Panc1 (cell line): ENCODE measurements around the gene RSRP1. TPM values are rescaled to one million over a fixed set of nuclear protein-coding genes. Genes with fewer than 3 reads are reported as not detected.
"Not testable (repeated sequence)": the region's sequence is repeated elsewhere in the genome, so short reads cannot be mapped to it uniquely, and the experiment has no call there.

ENCODE experiments used
- ATAC-seq: fragments of 200-7000 bp; cut with Tn5 transposase; 2 replicates; pipeline ENCODE4 v1.9.1; 2020; ENCODE audit warnings: mild to moderate bottlenecking, moderate library complexity
- BruUV-seq: library from RNA; stranded (reverse); fragments of 400-500 nt; replicated peaks from 2 replicates; lab custom pipeline; 2021; lab: Mats Ljungman, UMichigan
- CTCF ChIA-PET: fragments of 300-600 bp; sonication (Branson Sonifier 250); formaldehyde crosslinking; loops from one replicate; lab custom pipeline; 2022; ENCODE audit warnings: antibody characterized with exemption; lab: Charles Lee
- POLR2A ChIA-PET: fragments of 300-600 bp; sonication (Branson Sonifier 250); formaldehyde crosslinking; loops from one replicate; lab custom pipeline; 2022; ENCODE audit warnings: antibody characterized with exemption; lab: Charles Lee
- DNase-seq: peaks from one replicate; pipeline ENCODE4 v3.0.0-alpha.2; 2010; ENCODE audit warnings: low read depth, low spot score
- H3K27ac ChIP-seq: 2 replicates; pipeline ENCODE4 v1.5.1; 2011; ENCODE audit warnings: mild to moderate bottlenecking, low read length, inconsistent platforms
- H3K27me3 ChIP-seq: fragments of 200-500 bp; sonication (Bioruptor generic); 2 replicates; pipeline ENCODE4 v1.6.0; 2014; ENCODE audit warnings: low read length, inconsistent platforms; ENCODE audit not compliant: control insufficient read depth, insufficient read depth
- H3K36me3 ChIP-seq: fragments of 200-500 bp; sonication (Bioruptor generic); 2 replicates; pipeline ENCODE4 v1.5.1; 2014; ENCODE audit warnings: inconsistent platforms, mild to moderate bottlenecking, low read length, moderate library complexity; ENCODE audit not compliant: control insufficient read depth, insufficient read depth
- H3K4me1 ChIP-seq: 2 replicates; pipeline ENCODE4 v1.5.1; 2011; ENCODE audit warnings: inconsistent platforms, mild to moderate bottlenecking, low read length, moderate library complexity; ENCODE audit not compliant: control insufficient read depth, insufficient read depth
- H3K4me3 ChIP-seq, 2 experiments: 2 replicates each; pipeline ENCODE4 v1.5.1; 2011 to 2012; ENCODE audit warnings: low read depth in 2 of 2, low read length in 2 of 2, mild to moderate bottlenecking in 2 of 2, inconsistent platforms in 1 of 2, moderate library complexity in 1 of 2
- H3K9me3 ChIP-seq: fragments of 200-500 bp; sonication (Bioruptor generic); 2 replicates; pipeline ENCODE4 v1.5.1; 2014; ENCODE audit warnings: low read depth, mild to moderate bottlenecking, inconsistent platforms, low read length, moderate library complexity; ENCODE audit not compliant: control insufficient read depth, insufficient read depth
- POLR2AphosphoS5 ChIP-seq: IDR thresholded peaks from 2 replicates; pipeline ENCODE4 v1.6.1; 2012; ENCODE audit warnings: mild to moderate bottlenecking, low read depth, low read length, moderate library complexity
- SIN3A ChIP-seq: IDR thresholded peaks from 2 replicates; pipeline ENCODE4 v1.6.1; 2012; ENCODE audit warnings: low read depth, mild to moderate bottlenecking, low read length, moderate library complexity, borderline replicate concordance; ENCODE audit not compliant: insufficient read depth
- TCF7L2 ChIP-seq: IDR thresholded peaks from 2 replicates; pipeline ENCODE4 v1.6.1; 2011; ENCODE audit warnings: mild to moderate bottlenecking, low read depth, low read length, inconsistent platforms
- in situ Hi-C: cut with HindIII; loops from 2 replicates; pipeline ENCODE4 v1.10.0; 2016; ENCODE audit warnings: low sequenced_read_pairs, low pct_unique_long_range_greater_than_20kb
- intact Hi-C: fragments of 100-400 bp; cut with micrococcal nuclease; formaldehyde crosslinking; loops from one replicate; pipeline ENCODE4 v1.10.0; 2022; ENCODE audit not compliant: unreplicated experiment
- total RNA-seq: library from RNA; stranded (reverse); gene quantifications from one replicate; pipeline ENCODE4 v1.2.1, GENCODE V29; 2021; ENCODE audit not compliant: unreplicated experiment
- TF ChIP-seq, protein P1 (sequence below): fragments of 450-650 bp; IDR thresholded peaks from 2 replicates; pipeline ENCODE4 v1.5.1; 2017; ENCODE audit warnings: mild to moderate bottlenecking
- TF ChIP-seq, protein P2 (sequence below), 2 experiments: IDR thresholded peaks; 2 replicates each; pipeline ENCODE4 v1.6.1; 2011 to 2012; ENCODE audit warnings: low read depth in 2 of 2, control low read depth in 1 of 2, low read length in 1 of 2, mild to moderate bottlenecking in 1 of 2, moderate library complexity in 1 of 2; ENCODE audit not compliant: insufficient read depth in 1 of 2

Gene RSRP1
- total RNA-seq, 1 experiment from 2014 or later = 104 TPM

DNA sequence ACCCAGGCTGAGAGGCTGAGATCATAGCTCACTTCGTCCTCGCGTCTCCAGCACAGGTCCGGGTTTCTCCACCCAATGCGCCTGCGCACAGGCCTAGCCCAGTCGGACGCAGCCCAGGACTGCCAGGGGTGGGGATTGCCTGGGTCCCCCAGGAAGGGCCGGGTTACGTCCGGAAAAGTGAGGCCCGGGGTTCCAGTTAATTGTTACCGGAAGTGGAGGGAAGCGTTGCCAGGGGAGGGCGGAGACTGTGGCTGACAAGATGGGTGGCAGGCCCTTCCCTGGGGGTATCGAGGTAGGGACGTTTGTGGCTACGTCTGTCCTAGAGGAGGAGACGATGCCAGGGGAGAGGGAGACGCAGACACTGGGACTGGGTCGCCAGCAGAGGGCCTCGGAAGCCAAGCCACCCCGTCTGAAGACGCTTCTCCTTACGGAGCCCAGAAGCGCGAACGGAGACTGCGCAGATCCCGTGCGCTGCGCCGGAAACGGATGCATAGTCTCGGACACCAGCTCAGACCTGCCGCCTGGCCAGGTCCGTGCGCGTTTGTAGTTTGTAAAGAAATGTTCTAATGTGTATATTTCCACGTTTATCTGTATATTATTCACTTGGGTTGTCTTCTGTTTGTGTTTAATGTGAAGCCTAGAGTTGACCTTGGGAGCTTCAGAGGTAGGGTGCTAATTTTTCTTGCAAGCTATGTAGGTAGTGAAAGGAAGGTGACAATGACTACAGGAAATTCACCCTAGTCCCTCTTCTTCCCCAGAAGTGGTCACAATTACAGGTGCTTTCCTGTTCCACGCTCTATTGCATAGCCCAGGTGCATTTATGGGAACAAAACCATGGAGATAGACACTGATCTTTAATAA lies 7.3 kb downstream of the RSRP1 start:
- intact Hi-C loops (no loop called here), in situ Hi-C loops (no loop called here)
- peaks cover 28% of the 10 kb centered on the region for H3K36me3 ChIP-seq
- H3K9me3 ChIP-seq = no peaks in the 10 kb centered on the region
- peak overlapping the region; percentile 46 to 63 for H3K4me3 ChIP-seq
- ATAC-seq (peak; percentile 92), DNase-seq (peak; percentile 90)
- TF ChIP-seq, protein P1, sequence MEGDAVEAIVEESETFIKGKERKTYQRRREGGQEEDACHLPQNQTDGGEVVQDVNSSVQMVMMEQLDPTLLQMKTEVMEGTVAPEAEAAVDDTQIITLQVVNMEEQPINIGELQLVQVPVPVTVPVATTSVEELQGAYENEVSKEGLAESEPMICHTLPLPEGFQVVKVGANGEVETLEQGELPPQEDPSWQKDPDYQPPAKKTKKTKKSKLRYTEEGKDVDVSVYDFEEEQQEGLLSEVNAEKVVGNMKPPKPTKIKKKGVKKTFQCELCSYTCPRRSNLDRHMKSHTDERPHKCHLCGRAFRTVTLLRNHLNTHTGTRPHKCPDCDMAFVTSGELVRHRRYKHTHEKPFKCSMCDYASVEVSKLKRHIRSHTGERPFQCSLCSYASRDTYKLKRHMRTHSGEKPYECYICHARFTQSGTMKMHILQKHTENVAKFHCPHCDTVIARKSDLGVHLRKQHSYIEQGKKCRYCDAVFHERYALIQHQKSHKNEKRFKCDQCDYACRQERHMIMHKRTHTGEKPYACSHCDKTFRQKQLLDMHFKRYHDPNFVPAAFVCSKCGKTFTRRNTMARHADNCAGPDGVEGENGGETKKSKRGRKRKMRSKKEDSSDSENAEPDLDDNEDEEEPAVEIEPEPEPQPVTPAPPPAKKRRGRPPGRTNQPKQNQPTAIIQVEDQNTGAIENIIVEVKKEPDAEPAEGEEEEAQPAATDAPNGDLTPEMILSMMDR = peak; percentile 81
- TF ChIP-seq SIN3A = no peak
- TF ChIP-seq POLR2AphosphoS5 = peak; percentile 97
- TF ChIP-seq, protein P2, sequence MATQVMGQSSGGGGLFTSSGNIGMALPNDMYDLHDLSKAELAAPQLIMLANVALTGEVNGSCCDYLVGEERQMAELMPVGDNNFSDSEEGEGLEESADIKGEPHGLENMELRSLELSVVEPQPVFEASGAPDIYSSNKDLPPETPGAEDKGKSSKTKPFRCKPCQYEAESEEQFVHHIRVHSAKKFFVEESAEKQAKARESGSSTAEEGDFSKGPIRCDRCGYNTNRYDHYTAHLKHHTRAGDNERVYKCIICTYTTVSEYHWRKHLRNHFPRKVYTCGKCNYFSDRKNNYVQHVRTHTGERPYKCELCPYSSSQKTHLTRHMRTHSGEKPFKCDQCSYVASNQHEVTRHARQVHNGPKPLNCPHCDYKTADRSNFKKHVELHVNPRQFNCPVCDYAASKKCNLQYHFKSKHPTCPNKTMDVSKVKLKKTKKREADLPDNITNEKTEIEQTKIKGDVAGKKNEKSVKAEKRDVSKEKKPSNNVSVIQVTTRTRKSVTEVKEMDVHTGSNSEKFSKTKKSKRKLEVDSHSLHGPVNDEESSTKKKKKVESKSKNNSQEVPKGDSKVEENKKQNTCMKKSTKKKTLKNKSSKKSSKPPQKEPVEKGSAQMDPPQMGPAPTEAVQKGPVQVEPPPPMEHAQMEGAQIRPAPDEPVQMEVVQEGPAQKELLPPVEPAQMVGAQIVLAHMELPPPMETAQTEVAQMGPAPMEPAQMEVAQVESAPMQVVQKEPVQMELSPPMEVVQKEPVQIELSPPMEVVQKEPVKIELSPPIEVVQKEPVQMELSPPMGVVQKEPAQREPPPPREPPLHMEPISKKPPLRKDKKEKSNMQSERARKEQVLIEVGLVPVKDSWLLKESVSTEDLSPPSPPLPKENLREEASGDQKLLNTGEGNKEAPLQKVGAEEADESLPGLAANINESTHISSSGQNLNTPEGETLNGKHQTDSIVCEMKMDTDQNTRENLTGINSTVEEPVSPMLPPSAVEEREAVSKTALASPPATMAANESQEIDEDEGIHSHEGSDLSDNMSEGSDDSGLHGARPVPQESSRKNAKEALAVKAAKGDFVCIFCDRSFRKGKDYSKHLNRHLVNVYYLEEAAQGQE (IDR thresholded peaks at IDR 0.05; ENCODE audit: insufficient read depth in 1 of 2, low read depth in 2 of 2, low read length in 1 of 2) = 0 out of 4 replicates have a peak, but pooled peaks of 1 of the 2 experiments have one; percentile 61
- no peak for TF ChIP-seq TCF7L2
- no TSS peak for BruUV-seq
- CTCF ChIA-PET = no interaction called here
- H3K27me3 ChIP-seq = no peaks in the 10 kb centered on the region
- H3K4me1 ChIP-seq = peaks cover 27% of the 10 kb centered on the region
- peak overlapping the region; percentile 96 for H3K27ac ChIP-seq
- POLR2A ChIA-PET = interaction anchor here (0.5 to 1.0 kb wide), 3 partner anchors 13 to 1443 kb away, joined by 3 to 4 read pairs (median 3); no protein-coding TSS in a partner anchor

DNA sequence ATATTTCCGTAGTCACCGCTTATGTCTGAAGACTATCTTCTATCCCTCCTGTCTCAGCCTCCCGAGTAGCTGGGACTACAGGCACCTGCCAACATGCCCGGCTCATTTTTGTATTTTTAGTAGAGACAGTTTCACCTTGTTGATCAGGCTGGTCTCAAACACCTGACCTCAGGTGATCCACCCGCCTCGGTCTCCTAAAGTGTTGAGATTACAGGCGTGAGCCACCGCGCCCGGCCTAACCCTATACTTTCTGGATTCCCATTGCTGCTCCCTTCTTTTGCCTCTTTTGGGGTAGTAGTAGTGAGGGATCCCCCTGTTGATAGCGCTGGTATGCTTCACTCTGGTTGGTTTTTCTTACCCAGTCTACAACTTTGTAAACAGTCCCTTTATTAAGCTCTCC lies 9.2 kb downstream of the RSRP1 start:
- intact Hi-C loops (no loop called here), in situ Hi-C loops (no loop called here)
- Histone ChIP-seq H3K4me3 (no peak overlapping the region), H3K27me3 (no peaks in the 10 kb centered on the region), H3K27ac (0 out of 2 replicates have a peak overlapping the region, but pooled peaks have one; percentile 18), H3K4me1 (peaks cover 33% of the 10 kb centered on the region), H3K9me3 (no peaks in the 10 kb centered on the region), H3K36me3 (peaks cover 12% of the 10 kb centered on the region)
- no TSS peak for BruUV-seq
- ATAC-seq (no peak), DNase-seq (no peak)
- no peak for TF ChIP-seq TCF7L2
- TF ChIP-seq, protein P2 (IDR thresholded peaks at IDR 0.05; ENCODE audit: insufficient read depth in 1 of 2, low read depth in 2 of 2, low read length in 1 of 2) = no peak
- TF ChIP-seq POLR2AphosphoS5 = no peak
- TF ChIP-seq SIN3A = no peak
- TF ChIP-seq, protein P1 = no peak
- CTCF ChIA-PET = no interaction called here
- POLR2A ChIA-PET = no interaction called here

DNA sequence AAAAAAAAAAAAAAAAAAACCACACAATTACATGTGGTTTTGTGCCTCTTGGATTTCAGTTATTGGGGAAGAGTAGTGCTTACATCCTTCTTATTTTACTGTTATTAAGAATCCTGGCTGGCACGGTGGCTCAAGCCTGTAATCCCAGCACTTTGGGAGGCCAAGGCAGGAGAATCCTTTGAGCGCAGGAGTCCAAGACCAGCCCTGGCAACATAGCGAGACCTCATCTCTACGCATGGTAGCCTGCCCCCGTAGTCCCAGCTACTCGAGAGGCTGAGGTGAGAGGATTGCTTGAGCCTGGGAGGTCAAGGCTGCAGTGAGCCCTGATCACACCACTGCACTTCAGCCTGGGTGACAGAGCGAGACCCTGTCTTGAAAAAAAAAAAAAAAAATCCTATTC lies 11.0 kb downstream of the RSRP1 start:
- in situ Hi-C loops, DNase-seq, intact Hi-C loops, POLR2A ChIA-PET, BruUV-seq, H3K9me3 ChIP-seq, CTCF ChIA-PET, H3K27me3 ChIP-seq, H3K4me3 ChIP-seq, ATAC-seq, H3K27ac ChIP-seq: not testable (repeated sequence)
- Histone ChIP-seq H3K4me1 (peaks cover 30% of the 10 kb centered on the region), H3K36me3 (peaks cover 10% of the 10 kb centered on the region; the same call in 1 of the 2 replicates)
